GM21723 (cell line): ENCODE measurements around the gene TRIM61.
"Not testable (repeated sequence)": the region's sequence is repeated elsewhere in the genome, so short reads cannot be mapped to it uniquely, and the experiment has no call there.

Experiments used
- ATAC-seq: cut with Tn5 transposase; IDR thresholded peaks from one replicate; pipeline ENCODE4 v1.9.1; 2021; ENCODE audit warnings: mild to moderate bottlenecking, moderate library complexity; ENCODE audit not compliant: unreplicated experiment

The TRIM61 gene

DNA sequence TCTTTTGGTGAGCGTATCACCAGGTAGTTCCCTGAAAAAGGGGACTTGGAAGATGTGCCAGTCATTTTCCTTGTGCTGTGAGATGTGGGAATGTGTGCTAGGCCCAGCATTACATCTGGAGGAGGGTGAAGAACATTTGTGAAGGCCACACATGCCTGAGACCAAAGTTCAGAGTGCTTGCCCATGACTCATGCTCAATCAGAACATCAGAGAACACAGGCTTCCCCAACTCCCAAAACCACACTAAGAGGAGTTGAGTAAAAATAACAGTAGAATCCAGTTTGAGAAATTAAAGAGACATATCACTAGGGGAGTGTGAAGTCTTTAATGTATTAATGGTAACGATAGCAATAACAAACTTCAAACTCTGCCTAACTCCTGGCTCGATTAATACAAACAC lies 18.0 kb downstream of the TRIM61 start:
- not testable (repeated sequence) for ATAC-seq

DNA sequence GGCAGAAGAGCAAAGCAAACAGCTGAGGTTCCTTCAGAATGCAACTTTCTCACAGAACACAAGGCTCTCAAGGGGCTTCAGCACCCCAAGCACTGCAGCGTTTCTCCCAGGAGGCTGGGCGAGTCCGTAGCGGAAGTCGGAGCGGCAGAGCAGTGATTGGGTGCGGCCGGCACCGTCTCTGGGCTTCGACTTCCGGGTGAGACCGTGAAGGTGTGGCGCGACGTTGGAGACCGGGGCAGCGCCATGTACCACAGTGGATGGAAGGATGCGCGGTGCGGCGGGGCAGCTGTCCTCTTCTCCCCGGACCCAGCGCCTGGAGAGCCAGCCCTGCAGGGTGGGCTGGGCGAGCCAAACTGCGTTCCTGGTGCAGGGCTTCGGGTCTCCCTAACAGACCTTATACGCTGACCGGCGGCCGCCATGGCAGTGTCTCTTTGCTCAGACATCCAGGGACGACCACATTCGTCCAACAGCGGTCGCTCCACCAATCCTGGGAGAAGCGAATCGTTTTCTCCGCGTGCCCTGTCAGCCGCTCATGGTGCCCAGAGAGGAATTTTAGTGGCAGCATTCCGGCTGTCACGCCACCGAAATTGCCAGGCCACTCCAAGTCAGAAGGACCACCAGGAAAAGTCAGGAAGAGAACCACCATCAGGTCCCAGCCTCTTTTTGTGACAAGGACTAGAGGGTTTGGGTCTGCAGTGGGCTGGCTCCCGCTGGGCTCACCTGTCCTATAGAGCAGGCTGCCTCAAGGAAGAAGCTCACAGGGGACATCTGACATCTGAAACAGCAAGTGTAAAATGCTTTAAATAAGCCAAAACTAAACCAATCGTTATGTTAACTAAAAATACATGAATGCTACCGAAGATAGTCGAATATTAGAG lies 20.5 kb downstream of the TRIM61 start:
- ATAC-seq, result peak; percentile 100

DNA sequence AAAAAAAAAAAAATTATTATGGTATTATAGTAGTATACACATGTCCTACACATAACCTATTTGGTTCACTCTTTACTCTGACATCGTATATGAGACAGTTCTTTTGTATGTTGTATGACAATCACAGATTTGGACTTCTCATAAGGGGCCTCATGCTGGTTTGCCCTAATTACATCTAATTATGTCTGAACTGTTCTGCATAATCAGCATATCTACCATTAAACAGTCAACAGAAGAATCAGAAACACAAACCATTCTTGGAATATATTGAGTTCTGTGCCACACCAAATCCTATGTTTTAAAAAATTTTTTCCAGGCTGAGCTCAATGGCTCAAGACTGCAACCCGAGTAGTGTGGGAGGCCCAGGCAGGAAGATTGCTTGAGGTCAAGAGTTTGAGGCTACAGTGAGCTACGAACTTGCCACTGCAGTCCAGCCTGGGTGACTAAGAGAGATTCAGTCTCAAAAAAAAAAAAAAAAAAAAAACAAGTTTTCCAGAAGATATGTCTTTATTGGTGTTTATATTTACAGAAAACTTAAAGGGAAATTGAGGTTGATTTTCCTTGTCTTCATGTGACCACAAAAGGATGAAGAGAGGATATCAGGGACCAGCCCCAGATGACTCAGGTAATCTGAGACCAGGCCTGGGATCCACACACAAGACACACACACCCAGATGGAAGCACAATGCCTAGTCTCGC lies 22.2 kb downstream of the TRIM61 start:
- no peak for ATAC-seq

DNA sequence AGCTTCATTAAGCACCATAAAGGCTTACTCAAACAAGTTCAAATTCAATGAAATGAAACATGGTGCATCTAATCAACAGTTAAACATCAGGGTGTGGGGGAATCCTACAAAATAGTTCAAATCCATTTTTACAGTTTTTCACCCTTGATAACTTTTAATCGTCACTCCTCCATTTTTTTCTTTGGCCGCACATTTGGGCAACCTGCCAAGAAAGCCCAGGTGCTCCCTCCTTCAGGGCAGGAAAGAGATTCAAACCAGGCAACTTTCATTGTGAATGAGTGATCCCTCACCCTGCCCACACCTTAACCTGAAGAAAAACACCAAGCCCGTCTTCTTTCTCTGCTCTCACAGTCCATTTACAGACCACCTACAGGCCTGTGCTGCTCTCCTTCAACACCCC lies 24.9 kb downstream of the TRIM61 start:
- ATAC-seq, result no peak

DNA sequence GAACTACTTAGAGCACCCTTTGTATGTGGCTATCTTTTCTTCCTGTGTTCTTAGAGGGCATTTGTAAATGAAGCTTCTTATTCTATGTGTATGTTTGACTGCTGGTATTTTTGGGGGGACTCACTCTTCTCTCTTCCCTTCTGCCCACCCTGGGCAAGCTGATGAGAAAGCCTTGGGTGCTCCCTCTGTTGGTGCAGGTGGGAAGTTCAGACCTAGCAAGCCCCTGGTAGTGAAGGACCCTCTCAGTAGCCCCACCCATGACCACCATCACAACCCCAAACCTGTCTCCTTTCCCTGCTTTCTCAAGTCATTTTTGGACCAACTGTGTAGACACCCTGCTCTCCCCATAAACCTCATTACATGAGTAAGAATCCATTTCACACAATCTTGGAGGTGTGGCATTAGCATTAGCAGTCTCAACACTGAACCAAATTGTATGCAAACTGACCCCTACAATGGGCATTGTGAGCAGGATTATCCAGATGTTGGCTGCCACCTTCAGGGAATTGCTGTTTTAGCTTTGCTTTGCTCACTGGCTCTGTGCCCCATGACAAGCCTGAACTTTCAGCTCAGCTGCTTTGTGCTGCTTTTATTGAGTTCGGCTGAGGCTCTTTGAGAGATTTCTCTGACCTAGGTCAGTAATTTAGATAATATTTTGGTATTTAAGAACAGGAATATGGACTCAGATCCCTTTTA lies 27.9 kb downstream of the TRIM61 start:
- no peak for ATAC-seq

DNA sequence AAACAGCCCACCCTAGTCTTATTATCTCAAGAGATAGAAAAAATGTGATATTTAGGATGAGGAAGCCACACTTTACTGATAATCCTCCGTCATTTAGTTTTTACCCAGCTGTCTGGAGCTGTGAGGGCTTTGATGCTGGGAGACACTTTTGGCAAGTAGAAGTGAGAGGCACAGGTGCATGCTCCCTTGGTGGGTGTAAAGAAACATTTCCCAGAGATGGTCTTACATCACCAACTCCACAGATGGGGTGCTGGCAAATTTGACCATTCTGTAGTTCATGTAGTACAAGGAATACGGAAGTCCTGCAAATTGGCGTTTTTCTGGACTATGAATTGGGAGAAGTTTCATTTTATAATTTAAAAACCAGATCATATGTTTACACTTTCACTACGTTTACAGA lies 28.5 kb downstream of the TRIM61 start:
- no peak for ATAC-seq

DNA sequence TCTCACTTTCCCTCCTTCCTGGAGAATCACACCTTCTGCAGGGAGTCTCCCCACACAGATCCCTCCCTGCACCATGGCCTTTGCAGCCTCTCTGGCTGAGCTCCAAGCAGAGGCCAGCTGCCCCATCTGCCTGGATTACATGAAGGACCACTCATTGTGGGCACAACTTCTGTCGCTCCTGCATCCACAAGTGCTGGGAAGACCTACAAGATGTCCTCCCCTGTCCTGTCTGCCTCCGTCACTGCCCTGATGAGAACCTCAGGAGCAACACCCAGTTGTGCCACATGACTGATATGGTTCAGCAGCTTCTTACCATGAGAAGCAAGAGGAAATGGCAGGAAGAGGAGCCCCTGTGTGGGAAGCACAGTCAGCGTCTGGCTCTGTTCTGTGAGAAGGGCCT lies 29.5 kb downstream of the TRIM61 start:
- not testable (repeated sequence) for ATAC-seq

DNA sequence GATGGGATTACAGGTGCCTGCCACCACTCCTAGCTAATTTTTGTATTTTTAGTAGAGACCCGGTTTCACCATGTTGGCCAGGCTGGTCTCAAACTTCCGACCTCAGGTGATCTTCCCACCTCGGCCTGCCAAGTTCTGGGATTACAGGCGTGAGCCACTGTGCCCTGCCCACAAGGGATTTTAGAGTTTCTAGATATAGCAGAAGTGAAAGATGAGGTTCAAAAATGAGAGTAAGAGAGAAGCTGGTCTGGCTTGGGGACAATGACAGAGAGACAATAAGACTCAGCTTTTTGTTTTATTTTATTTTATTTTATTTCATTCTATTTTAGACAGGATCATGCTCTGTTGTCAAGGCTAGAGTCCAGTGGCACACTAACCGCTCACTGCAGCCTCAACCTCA lies 30.6 kb downstream of the TRIM61 start:
- no peak for ATAC-seq

DNA sequence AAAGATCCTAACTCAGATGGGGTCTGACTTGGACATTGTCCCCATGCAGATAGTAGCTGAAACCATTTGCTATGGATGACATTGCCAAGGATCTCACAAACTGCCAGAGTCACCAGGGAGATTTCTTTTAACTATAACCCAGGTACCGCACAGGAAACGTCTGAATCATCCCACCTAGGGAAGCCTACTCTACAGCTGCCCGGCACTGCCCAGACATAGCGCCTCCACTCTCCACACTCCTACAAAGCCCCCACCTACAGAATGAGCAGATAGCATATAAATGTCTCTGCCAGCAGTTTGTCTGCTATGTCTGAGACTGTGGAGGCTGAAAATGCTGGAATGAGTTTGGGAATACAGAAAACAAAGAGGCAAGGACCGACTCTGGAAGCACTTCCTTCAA lies 32.3 kb downstream of the TRIM61 start:
- no peak for ATAC-seq

DNA sequence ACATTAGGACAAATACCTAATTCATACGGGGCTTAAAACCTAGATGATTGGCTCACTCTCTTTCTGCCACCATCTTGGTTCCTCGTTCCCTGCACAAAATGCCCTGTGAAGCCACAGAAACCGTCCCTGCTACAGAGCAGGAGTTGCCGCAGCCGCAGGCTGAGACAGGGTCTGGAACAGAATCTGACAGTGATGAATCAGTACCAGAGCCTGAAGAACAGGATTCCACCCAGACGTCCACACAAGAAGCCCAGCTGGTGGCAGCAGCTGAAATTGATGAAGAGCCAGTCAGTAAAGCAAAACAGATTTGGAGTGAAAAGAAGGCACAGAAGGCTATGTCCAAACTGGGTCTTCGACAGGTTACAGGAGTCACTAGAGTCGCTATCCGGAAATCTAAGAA lies 34.3 kb downstream of the TRIM61 start:
- no peak for ATAC-seq

DNA sequence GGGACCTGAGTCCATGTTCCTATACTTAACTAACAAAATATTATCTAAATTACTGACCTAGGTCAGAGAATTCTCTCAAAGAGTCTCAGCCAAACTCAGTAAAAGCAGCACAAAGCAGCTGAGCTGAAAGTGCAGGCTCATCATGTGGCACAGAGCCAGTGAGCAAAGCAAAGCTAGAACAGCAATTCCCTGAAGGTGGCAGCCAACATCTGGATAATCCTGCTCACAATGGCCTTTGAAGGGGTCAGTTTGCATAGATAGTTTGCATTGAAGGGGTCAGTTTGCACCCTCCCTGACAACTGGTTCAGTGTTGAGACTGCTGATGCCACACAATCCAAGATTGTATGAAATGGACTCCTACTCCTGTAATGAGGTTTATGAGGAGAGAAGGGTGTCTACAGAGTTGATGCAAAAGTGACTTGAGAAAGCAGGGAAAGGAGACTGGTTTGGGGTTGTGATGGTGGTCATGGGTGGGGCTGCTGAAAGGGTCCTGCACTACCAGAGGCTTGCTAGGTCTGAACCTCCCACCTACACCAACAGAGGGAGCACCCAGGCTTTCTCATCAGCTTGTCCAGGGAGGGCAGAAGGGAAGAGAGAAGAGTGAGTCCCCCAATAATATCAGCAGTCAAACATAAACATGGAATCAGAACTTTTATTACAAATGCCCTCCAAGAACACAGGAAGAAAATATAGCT lies 39.7 kb downstream of the TRIM61 start:
- ATAC-seq, result peak; percentile 53

DNA sequence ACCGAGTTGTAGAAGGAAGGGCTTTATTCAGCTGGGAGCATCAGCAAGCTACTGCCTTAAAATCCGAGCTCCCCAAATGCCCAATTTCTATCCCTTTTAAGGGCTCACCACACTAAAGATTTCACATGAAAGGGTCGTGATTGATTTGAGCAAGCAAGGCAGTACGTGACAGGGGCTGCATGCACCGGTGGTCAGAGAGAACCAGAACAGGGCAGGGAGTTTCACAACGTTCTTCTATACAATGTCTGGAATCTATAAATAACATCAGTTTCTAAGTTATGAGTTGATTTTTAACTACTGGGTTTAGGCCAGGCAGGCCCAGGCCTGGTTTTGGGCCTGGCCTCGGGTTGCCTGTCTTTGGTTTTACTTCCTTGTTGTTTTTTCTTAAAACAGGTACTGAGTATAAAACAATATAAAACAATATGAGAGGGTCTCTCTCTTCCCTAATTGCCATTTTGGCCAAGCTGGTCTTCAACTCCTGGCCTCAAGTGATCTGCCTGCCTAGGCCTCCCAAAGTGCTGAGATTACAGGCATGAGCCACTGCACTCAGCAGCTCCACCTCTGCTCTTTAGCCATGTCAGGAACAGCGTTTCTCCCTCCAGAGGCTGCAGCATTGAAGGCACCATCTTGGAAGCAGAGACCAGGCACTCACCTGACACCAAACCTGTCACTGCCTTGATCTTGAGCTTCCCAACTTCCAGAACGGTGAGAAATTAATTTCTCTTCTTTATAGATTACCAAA lies 41.4 kb downstream of the TRIM61 start:
- peak; percentile 60 for ATAC-seq

DNA sequence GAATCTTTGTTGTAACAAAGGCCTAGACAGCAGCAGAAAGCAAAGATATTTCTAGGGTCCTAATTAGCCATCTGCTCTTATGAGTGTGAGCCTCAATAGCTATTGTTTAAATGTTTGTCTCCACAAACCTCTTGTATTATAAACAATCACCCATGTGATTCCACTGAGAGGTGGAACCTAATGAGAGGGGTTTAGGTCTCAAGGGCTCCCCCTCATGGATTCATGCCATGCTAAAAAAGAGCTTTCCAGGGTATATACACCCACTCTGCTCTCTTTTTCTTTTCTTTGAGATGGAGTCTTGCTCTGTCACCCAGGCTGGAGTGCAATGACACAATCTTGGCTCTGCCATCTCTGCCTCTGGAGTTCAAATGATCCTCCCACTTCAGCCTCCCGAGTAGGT lies 42.1 kb downstream of the TRIM61 start:
- peak; percentile 60 for ATAC-seq

DNA sequence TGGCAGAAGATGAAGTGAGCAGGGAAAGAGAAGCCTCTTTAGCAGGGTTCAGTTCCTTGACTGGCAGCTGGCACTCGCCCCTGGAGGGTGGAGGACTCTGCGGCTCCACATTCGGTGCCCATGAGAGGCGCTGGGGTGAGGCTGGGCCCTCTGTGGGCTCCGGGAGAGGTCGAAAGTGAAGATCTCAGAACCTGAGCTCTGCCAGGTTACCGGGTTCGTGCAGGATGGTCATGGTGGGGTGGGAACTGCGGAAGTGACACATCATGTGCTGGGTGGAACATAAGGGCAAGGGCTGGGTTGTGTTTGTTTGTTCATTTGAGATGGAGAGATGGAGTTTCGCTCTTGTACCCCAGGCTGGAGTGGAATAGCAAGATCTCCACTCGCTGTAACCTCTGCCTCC lies 44.2 kb downstream of the TRIM61 start:
- ATAC-seq, result no peak

DNA sequence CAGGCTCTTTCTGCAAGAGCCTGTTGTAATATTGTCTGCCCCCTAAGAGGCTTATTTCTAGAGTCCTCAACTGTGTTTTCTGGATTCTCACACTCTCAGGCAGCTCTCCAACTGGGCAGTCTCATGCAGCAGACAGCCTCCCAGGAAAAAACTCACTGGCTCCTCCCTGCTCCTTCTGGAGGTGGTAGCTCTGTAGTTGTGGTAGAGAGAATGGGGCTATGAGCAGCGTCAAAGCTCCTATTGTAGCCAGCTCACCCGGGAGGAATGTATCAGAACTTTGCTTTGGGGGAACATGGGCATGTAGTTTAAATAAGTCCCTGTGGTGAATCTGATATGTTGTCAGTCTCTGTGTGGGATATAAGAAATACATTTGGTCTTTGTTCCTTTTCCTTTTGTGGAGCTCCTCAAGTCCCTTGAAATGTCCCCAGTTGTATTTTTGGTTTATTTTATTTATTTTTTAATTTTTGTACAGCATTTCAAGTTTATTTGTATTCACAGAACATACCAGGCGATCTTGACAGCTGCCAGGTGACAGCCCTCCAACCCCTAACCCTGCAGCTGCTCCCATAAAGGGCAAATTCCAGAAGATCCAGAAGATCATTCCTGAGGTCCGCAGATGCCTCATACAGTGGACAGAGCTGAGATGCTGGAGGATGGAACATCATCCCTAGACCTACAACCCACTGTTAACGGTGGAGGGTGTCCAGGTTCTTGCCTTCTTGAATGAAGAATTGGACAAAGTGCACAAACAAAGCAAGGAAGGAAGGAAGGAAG lies 45.7 kb downstream of the TRIM61 start:
- no peak for ATAC-seq

DNA sequence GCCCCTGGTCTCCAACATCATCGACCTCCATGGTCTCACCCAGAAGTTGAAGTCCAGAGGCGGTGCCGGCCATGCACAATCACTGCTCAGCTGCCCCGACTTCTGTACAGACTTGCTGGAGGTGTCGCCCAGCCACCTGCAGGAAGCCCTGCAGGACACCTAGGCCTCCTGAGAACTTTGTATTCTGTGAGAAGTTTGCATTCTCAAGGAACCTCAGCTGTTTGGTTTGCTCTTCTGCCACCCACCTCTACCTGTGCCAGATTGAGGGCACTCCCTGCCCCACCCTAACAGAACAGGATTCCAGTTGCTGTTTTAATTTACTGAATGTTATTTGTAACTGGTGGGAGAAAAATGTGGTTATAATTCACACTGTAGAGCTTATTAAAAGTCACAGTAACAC lies 46.8 kb downstream of the TRIM61 start:
- no peak for ATAC-seq

DNA sequence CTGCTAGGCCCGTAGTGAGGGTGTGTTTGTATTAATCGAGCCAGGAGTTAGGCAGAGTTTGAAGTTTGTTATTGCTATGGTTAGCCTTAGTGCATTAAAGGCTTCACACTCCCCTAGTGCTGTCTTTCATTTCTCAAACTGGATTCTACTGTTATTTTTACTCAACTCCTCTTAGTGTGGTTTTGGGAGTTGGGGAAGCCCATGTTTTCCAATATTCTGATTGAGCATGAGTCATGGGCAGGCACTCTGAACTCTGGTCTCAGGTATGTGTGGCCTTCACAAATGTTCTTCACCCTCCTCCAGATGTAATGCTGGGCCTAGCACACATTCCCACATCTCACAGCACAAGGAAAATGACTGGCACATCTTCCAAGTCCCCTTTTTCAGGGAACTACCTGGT lies 50.4 kb downstream of the TRIM61 start:
- not testable (repeated sequence) for ATAC-seq

DNA sequence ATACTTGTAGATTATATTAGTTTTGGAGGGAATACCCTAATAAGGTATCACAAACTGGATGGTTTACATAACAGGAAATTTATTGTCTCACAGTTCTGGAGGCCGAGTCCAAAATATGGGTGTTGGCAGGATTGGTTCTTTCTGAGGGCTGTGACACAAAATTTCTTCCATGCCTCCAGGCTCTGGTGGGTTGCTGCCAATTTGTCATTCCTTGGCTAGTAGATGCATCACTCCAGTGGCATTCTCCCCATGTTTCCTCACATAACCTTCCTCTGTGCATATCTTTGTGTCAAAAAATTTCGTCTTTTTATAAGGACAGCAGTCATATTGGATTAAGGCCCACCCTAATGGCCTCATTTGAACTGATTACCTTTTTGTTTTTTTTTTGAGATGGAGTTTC lies 51.2 kb downstream of the TRIM61 start:
- ATAC-seq, result no peak

DNA sequence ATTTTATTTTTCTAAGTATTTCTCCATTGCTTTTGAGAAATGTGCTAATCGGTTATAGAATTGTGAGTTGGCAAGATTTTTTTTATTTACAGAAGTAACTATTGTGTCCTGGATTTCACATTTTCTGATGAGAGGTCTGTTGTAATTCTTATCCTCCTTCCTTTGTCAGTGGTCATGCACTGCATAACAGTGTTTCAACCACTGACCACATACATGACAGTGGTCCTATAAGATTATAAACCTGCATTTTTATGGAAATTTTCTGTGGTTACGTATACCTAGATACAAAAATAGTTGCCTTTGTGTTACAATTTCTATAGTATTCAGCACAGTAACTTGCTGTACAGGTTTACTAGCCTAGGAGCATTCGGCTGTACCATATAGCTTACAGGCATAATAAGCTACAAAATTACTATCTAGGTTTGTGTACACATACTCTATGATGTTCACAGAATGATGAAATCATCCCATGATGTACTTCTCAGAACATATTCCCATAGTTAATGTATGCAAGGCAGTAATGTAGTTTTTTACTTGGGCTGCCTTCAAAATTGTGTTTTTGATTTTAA lies 52.7 kb downstream of the TRIM61 start:
- no peak for ATAC-seq
